Endothelial cell (in vitro differentiated cells): ENCODE results near the gene PDILT. TPM values are rescaled to one million over a fixed set of nuclear protein-coding genes. Genes with fewer than 3 reads are reported as not detected.

Experiments used
- DNase-seq: peaks from one replicate; pipeline ENCODE4 v3.0.0; 2021; ENCODE audit warnings: low spot score
- H3K27ac Mint-ChIP-seq: one replicate; pipeline ENCODE4 v1.8.0; 2021; ENCODE audit warnings: mixed read lengths, inconsistent platforms; ENCODE audit not compliant: unreplicated experiment
- H3K27me3 Mint-ChIP-seq: one replicate; pipeline ENCODE4 v1.8.0; 2021; ENCODE audit warnings: mild to moderate bottlenecking, moderate library complexity, mixed read lengths, inconsistent platforms; ENCODE audit not compliant: unreplicated experiment
- H3K36me3 Mint-ChIP-seq: one replicate; pipeline ENCODE4 v1.8.0; 2021; ENCODE audit warnings: mild to moderate bottlenecking, low read depth, mixed read lengths, inconsistent platforms; ENCODE audit not compliant: unreplicated experiment
- H3K4me1 Mint-ChIP-seq: one replicate; pipeline ENCODE4 v1.8.0; 2021; ENCODE audit warnings: mild to moderate bottlenecking, mixed read lengths, inconsistent platforms; ENCODE audit not compliant: unreplicated experiment
- H3K4me3 Mint-ChIP-seq: one replicate; pipeline ENCODE4 v1.8.0; 2021; ENCODE audit warnings: mild to moderate bottlenecking, mixed read lengths, inconsistent platforms; ENCODE audit not compliant: unreplicated experiment
- H3K9me3 Mint-ChIP-seq: one replicate; pipeline ENCODE4 v1.8.0; 2021; ENCODE audit warnings: mixed read lengths, inconsistent platforms; ENCODE audit not compliant: unreplicated experiment
- total RNA-seq: library from RNA; stranded (reverse); fragmentation: NEBNext Ultra II Directional; extraction: Animal tissue kit (Norgen Biotek cat#: 25700); gene quantifications from one replicate; pipeline ENCODE4 v1.2.1, GENCODE V29; 2021; ENCODE audit not compliant: unreplicated experiment
- TF ChIP-seq, protein P1 (sequence below): fragments of 200-600 bp; sonication (generic); IDR thresholded peaks from one replicate; pipeline ENCODE4 v1.5.0; 2021; ENCODE audit warnings: antibody characterized with exemption; ENCODE audit not compliant: unreplicated experiment

The PDILT gene
- total RNA-seq, 1 donor from 2014 or later, result not detected

DNA sequence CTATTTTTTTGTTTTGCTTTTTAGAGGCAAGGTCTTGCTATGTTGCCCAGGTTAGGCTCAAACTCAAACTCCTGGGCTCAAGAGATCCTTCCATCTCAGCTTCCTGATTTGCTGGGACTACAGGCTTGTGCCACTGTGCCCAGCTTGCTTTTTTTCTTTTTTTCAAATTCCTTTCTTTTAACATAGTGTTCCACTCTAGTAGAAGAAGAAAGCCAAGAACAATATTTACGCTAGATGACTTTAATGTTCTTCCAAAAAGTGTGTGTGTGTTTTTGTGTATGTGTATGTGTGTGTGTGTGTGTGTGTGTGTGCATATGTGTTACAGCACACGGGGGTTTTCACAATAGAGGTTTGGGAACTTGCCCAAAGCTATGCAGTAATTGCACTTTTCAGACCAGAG, 41.3 kb downstream of the PDILT start:
- Mint-ChIP-seq H3K9me3 (no peaks in the 10 kb centered on the region), H3K4me3 (no peak overlapping the region), H3K27me3 (no peaks in the 10 kb centered on the region), H3K27ac (no peak overlapping the region), H3K36me3 (no peaks in the 10 kb centered on the region), H3K4me1 (no peaks in the 10 kb centered on the region)
- TF ChIP-seq, protein P1, sequence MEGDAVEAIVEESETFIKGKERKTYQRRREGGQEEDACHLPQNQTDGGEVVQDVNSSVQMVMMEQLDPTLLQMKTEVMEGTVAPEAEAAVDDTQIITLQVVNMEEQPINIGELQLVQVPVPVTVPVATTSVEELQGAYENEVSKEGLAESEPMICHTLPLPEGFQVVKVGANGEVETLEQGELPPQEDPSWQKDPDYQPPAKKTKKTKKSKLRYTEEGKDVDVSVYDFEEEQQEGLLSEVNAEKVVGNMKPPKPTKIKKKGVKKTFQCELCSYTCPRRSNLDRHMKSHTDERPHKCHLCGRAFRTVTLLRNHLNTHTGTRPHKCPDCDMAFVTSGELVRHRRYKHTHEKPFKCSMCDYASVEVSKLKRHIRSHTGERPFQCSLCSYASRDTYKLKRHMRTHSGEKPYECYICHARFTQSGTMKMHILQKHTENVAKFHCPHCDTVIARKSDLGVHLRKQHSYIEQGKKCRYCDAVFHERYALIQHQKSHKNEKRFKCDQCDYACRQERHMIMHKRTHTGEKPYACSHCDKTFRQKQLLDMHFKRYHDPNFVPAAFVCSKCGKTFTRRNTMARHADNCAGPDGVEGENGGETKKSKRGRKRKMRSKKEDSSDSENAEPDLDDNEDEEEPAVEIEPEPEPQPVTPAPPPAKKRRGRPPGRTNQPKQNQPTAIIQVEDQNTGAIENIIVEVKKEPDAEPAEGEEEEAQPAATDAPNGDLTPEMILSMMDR, result no peak
- DNase-seq, result no peak

DNA sequence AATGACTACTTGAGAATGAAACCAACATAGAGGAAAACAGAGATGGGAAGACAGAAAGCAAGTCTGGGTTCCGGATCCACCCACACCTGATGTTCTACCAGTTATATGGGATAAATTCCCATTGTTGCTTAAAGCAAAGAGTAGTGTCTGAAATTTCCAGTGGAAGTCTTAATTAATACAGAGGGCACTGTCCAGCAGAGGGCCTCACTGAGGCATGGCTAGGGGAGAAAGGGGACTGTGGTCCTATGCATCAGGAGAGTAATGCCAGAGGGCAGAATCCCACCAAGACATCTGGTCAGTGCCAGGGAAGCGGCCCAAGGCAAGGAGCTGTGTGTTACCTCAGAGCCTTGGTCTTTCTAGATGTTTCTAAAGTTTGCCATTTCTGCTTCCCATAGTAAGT, 44.5 kb downstream of the PDILT start:
- no peak overlapping the region for H3K27ac Mint-ChIP-seq
- H3K4me3 Mint-ChIP-seq, result no peak overlapping the region
- H3K4me1 Mint-ChIP-seq, result peaks cover 2% of the 10 kb centered on the region
- no peaks in the 10 kb centered on the region for H3K27me3 Mint-ChIP-seq
- no peaks in the 10 kb centered on the region for H3K9me3 Mint-ChIP-seq
- TF ChIP-seq, protein P1, result peak; percentile 32
- H3K36me3 Mint-ChIP-seq, result peaks cover 6% of the 10 kb centered on the region
- DNase-seq, result peak; percentile 46

DNA sequence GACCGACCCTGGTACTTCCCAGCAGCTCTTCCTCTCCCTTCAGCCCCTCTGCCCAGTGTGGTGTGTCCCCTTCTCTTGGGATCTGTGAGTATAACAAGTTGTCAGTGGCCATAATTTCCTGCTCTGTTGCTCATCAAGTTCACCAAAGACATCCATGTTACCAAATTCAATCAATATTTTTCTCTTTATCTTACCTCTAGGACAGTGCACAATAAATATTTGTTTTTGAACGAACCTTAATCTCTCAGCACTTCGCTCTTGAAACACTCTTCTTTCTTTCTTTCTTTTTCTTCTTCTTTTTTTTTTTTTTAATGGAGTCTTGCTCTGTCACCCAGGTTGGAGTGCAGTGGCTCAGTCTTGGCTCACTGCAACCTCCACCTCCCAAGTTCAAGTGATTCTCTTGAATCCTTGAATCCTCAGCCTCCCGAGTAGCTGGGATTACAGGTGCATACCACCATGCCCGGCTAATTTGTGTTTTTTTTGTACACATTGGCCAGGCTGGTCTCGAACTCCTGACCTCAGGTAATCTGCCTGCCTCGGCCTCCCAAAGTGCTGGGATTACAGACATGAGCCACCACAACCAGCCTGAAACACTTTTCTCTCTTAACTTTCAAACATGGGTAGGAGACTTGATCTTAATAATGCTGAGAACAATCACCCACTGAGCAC, 49.3 kb downstream of the PDILT start:
- Mint-ChIP-seq H3K36me3 (peaks cover 6% of the 10 kb centered on the region), H3K4me1 (peaks cover 7% of the 10 kb centered on the region), H3K4me3 (no peak overlapping the region), H3K27ac (no peak overlapping the region), H3K27me3 (no peaks in the 10 kb centered on the region), H3K9me3 (no peaks in the 10 kb centered on the region)
- TF ChIP-seq, protein P1, result no peak
- no peak for DNase-seq

DNA sequence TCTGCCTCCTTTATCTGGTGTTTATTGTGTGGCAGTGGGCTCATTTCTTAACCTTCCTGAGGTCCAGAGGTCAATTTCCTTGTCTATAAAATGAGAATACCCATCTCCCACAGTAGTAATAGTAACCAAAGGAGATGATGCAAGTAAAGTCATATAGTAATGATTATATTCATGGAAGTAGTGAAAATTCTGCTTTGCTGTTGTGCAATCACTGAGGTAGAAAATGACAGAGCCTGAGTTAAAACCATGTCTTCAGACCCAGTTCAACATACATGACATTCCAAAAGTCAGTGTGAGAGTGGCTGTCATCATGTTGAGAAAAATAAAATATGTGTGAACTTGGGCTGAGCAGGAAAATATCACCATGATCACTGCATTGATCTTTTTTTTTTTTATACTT, 51.2 kb downstream of the PDILT start:
- Mint-ChIP-seq H3K27ac (no peak overlapping the region), H3K4me1 (peaks cover 7% of the 10 kb centered on the region), H3K9me3 (no peaks in the 10 kb centered on the region), H3K4me3 (no peak overlapping the region), H3K36me3 (peaks cover 6% of the 10 kb centered on the region), H3K27me3 (no peaks in the 10 kb centered on the region)
- DNase-seq, result no peak
- TF ChIP-seq, protein P1, result no peak

DNA sequence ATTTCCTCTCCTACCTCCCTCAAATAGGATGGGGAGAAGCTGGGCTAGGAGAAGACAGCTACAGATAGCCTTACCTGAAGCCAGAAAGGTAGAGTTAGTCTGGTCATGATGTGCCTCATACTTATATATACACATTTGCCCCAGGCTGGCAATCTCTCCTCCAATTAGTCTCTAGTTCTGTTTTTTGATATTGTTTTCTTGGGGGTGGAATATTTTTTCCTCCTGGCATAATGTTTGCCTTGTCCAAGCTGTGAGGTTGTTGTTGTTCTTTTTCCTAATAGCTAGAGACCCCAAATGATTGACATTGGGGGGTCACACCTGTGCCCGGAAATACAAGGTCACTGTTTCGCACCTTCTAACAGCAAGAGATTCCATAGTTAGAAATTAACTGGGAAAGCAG, 51.9 kb downstream of the PDILT start, which contains the start of gene UMOD:
Gene UMOD, minus strand, starts transcription at position 101 of the 400 bp plus-strand sequence. CDS start 1,978 bp downstream, outside the sequence.
- TF ChIP-seq, protein P1, result no peak

More for the DNA sequence above, 51.9 kb downstream of the PDILT start, which contains the start of gene UMOD:
- H3K9me3 Mint-ChIP-seq, result no peaks in the 10 kb centered on the region
- H3K27me3 Mint-ChIP-seq, result no peaks in the 10 kb centered on the region
- no peak within 1 kb of the TSS for H3K27ac Mint-ChIP-seq
- peaks cover 6% of the 10 kb centered on the region for H3K36me3 Mint-ChIP-seq
- no peak for DNase-seq
- peaks cover 7% of the 10 kb centered on the region for H3K4me1 Mint-ChIP-seq
- no peak within 1 kb of the TSS for H3K4me3 Mint-ChIP-seq
